ENCODE results near the gene CIZ1.
A peak's percentile ranks its signal among the peaks of the same experiment; 100 is the strongest.

CIZ1 gene

GRCh38 chr9:128208946-128209669 is 17.7 kb upstream of the CIZ1 start:
- DNase-seq (ENCODE audit: low read depth, low spot score) = no peak
- Histone ChIP-seq H3K9me3 (ENCODE audit: insufficient read depth, low read length) (no peaks in the 10 kb centered on the region), H3K4me1 (ENCODE audit: insufficient read depth, insufficient read length) (peaks cover 15% of the 10 kb centered on the region), H3K27me3 (ENCODE audit: insufficient read depth, insufficient read length) (no peaks in the 10 kb centered on the region), H3K4me3 (ENCODE audit: insufficient read length, low read depth) (no peak overlapping the region), H3K9ac (ENCODE audit: insufficient read length, low read depth) (peak overlapping the region; percentile 18), H3K36me3 (ENCODE audit: insufficient read depth, insufficient read length, low read length) (peaks cover 30% of the 10 kb centered on the region)
- TF ChIP-seq ZNF274 (IDR thresholded peaks at IDR 0.05; ENCODE audit: low read depth, low read length) (no peak), YY1 (IDR thresholded peaks at IDR 0.05; ENCODE audit: insufficient read depth, insufficient read length) (no peak), SUZ12 (IDR thresholded peaks at IDR 0.05; ENCODE audit: extremely low read depth, insufficient read depth, insufficient read length) (no peak)

- no peaks in the 10 kb centered on the region for H3K9me3 ChIP-seq (ENCODE audit: insufficient read depth, low read length)
- no peaks in the 10 kb centered on the region for H3K27me3 ChIP-seq (ENCODE audit: insufficient read depth, insufficient read length)
- H3K4me3 ChIP-seq (ENCODE audit: insufficient read length, low read depth) = no peak overlapping the region
- no peak for DNase-seq (ENCODE audit: low read depth, low spot score)
- TF ChIP-seq SUZ12 (IDR thresholded peaks at IDR 0.05; ENCODE audit: extremely low read depth, insufficient read depth, insufficient read length) (no peak), YY1 (IDR thresholded peaks at IDR 0.05; ENCODE audit: insufficient read depth, insufficient read length) (no peak), ZNF274 (IDR thresholded peaks at IDR 0.05; ENCODE audit: low read depth, low read length) (no peak)
- H3K4me1 ChIP-seq (ENCODE audit: insufficient read depth, insufficient read length) = peaks cover 12% of the 10 kb centered on the region
- H3K36me3 ChIP-seq (ENCODE audit: insufficient read depth, insufficient read length, low read length) = peaks cover 28% of the 10 kb centered on the region
- H3K9ac ChIP-seq (ENCODE audit: insufficient read length, low read depth) = no peak overlapping the region
Observed at GRCh38 chr9:128208386-128208785, 17.0 kb upstream of the CIZ1 start.

GRCh38 chr9:128206916-128207910 is 15.8 kb upstream of the CIZ1 start:
- H3K4me1 ChIP-seq (ENCODE audit: insufficient read depth, insufficient read length) = peaks cover 16% of the 10 kb centered on the region
- H3K27me3 ChIP-seq (ENCODE audit: insufficient read depth, insufficient read length) = no peaks in the 10 kb centered on the region
- no peak overlapping the region for H3K9ac ChIP-seq (ENCODE audit: insufficient read length, low read depth)
- H3K36me3 ChIP-seq (ENCODE audit: insufficient read depth, insufficient read length, low read length) = peaks cover 28% of the 10 kb centered on the region
- H3K9me3 ChIP-seq (ENCODE audit: insufficient read depth, low read length) = no peaks in the 10 kb centered on the region
- TF ChIP-seq YY1 (IDR thresholded peaks at IDR 0.05; ENCODE audit: insufficient read depth, insufficient read length) (no peak), SUZ12 (IDR thresholded peaks at IDR 0.05; ENCODE audit: extremely low read depth, insufficient read depth, insufficient read length) (no peak)
- H3K4me3 ChIP-seq (ENCODE audit: insufficient read length, low read depth) = no peak overlapping the region
- no peak for DNase-seq (ENCODE audit: low read depth, low spot score)

- Histone ChIP-seq H3K36me3 (ENCODE audit: insufficient read depth, insufficient read length, low read length) (peaks cover 28% of the 10 kb centered on the region), H3K9ac (ENCODE audit: insufficient read length, low read depth) (peak overlapping the region; percentile 2), H3K4me1 (ENCODE audit: insufficient read depth, insufficient read length) (peaks cover 19% of the 10 kb centered on the region), H3K27me3 (ENCODE audit: insufficient read depth, insufficient read length) (no peaks in the 10 kb centered on the region), H3K9me3 (ENCODE audit: insufficient read depth, low read length) (no peaks in the 10 kb centered on the region), H3K4me3 (ENCODE audit: insufficient read length, low read depth) (no peak overlapping the region)
- TF ChIP-seq ZNF274 (IDR thresholded peaks at IDR 0.05; ENCODE audit: low read depth, low read length) (no peak), YY1 (IDR thresholded peaks at IDR 0.05; ENCODE audit: insufficient read depth, insufficient read length) (no peak)
- DNase-seq (ENCODE audit: low read depth, low spot score) = no peak
Observed at GRCh38 chr9:128206484-128206883, 15.1 kb upstream of the CIZ1 start.

GRCh38 chr9:128205296-128205944 is 14.0 kb upstream of the CIZ1 start:
- Histone ChIP-seq H3K9ac (ENCODE audit: insufficient read length, low read depth) (peak overlapping the region; percentile 1), H3K9me3 (ENCODE audit: insufficient read depth, low read length) (no peaks in the 10 kb centered on the region), H3K4me1 (ENCODE audit: insufficient read depth, insufficient read length) (peaks cover 19% of the 10 kb centered on the region), H3K4me3 (ENCODE audit: insufficient read length, low read depth) (no peak overlapping the region), H3K27me3 (ENCODE audit: insufficient read depth, insufficient read length) (no peaks in the 10 kb centered on the region), H3K36me3 (ENCODE audit: insufficient read depth, insufficient read length, low read length) (peaks cover 28% of the 10 kb centered on the region)
- no peak for DNase-seq (ENCODE audit: low read depth, low spot score)
- TF ChIP-seq ZNF274 (IDR thresholded peaks at IDR 0.05; ENCODE audit: low read depth, low read length) (no peak), SUZ12 (IDR thresholded peaks at IDR 0.05; ENCODE audit: extremely low read depth, insufficient read depth, insufficient read length) (no peak), YY1 (IDR thresholded peaks at IDR 0.05; ENCODE audit: insufficient read depth, insufficient read length) (no peak)

GRCh38 chr9:128204858-128205257 is 13.5 kb upstream of the CIZ1 start:
- Histone ChIP-seq H3K4me3 (ENCODE audit: insufficient read length, low read depth) (peak overlapping the region; percentile 82), H3K36me3 (ENCODE audit: insufficient read depth, insufficient read length, low read length) (peaks cover 28% of the 10 kb centered on the region), H3K27me3 (ENCODE audit: insufficient read depth, insufficient read length) (no peaks in the 10 kb centered on the region), H3K4me1 (ENCODE audit: insufficient read depth, insufficient read length) (peaks cover 19% of the 10 kb centered on the region), H3K9me3 (ENCODE audit: insufficient read depth, low read length) (no peaks in the 10 kb centered on the region), H3K9ac (ENCODE audit: insufficient read length, low read depth) (peak overlapping the region; percentile 92)
- DNase-seq (ENCODE audit: low read depth, low spot score) = no peak
- TF ChIP-seq SUZ12 (IDR thresholded peaks at IDR 0.05; ENCODE audit: extremely low read depth, insufficient read depth, insufficient read length) = no peak
- TF ChIP-seq ZNF274 (IDR thresholded peaks at IDR 0.05; ENCODE audit: low read depth, low read length) = no peak
- TF ChIP-seq YY1 (IDR thresholded peaks at IDR 0.05; ENCODE audit: insufficient read depth, insufficient read length) = no peak
